VCaP (cell line): ENCODE measurements around the gene TENT4A.

ENCODE experiments used
- H3K27ac ChIP-seq: fragments of 450-650 bp; 2 replicates; pipeline ENCODE4 v1.5.1; 2017
- TF ChIP-seq, protein P1 (sequence below): fragments of 450-650 bp; conservative IDR thresholded peaks from 2 replicates; pipeline ENCODE4 v1.5.1; 2017; ENCODE audit warnings: mild to moderate bottlenecking, moderate library complexity

The TENT4A gene

DNA sequence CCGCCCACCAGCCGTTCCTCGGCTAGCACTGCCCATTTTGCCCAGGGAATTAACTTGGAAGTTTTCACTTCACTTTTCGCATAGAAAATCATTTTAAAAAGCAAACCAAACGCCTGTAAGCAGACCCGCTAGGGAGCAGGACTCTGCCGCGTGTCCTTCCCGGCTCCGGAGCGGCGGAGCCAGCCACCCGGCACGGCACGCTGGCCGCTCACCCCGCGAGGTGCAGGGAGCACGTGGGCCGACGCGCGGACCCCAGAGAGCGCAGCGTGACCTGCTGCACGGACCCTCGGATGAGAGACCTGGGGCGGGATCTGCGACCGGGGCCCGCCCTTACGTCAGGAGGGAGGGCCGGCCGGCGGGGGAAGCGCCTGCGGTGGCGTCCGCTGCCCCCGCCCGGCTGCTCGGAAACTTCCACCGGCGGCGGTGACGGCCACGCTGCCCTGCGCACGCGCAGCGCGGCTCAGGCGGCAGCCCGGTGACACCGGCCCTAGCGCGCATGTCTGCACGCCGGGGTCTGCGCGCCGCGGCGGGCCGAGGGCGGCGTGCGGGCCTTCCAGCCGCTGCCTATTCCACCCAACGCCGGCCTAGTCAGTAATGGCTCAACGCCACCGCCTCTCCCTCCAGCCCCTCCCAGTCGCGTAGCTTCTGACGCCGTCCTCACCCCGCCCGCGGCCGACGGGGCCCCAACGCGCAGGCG, 507 bp upstream of the TENT4A start:
- H3K27ac ChIP-seq: peak overlapping the region; percentile 98
- TF ChIP-seq, protein P1, sequence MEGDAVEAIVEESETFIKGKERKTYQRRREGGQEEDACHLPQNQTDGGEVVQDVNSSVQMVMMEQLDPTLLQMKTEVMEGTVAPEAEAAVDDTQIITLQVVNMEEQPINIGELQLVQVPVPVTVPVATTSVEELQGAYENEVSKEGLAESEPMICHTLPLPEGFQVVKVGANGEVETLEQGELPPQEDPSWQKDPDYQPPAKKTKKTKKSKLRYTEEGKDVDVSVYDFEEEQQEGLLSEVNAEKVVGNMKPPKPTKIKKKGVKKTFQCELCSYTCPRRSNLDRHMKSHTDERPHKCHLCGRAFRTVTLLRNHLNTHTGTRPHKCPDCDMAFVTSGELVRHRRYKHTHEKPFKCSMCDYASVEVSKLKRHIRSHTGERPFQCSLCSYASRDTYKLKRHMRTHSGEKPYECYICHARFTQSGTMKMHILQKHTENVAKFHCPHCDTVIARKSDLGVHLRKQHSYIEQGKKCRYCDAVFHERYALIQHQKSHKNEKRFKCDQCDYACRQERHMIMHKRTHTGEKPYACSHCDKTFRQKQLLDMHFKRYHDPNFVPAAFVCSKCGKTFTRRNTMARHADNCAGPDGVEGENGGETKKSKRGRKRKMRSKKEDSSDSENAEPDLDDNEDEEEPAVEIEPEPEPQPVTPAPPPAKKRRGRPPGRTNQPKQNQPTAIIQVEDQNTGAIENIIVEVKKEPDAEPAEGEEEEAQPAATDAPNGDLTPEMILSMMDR: peak; percentile 0; the same call in 1 of the 2 replicates

DNA sequence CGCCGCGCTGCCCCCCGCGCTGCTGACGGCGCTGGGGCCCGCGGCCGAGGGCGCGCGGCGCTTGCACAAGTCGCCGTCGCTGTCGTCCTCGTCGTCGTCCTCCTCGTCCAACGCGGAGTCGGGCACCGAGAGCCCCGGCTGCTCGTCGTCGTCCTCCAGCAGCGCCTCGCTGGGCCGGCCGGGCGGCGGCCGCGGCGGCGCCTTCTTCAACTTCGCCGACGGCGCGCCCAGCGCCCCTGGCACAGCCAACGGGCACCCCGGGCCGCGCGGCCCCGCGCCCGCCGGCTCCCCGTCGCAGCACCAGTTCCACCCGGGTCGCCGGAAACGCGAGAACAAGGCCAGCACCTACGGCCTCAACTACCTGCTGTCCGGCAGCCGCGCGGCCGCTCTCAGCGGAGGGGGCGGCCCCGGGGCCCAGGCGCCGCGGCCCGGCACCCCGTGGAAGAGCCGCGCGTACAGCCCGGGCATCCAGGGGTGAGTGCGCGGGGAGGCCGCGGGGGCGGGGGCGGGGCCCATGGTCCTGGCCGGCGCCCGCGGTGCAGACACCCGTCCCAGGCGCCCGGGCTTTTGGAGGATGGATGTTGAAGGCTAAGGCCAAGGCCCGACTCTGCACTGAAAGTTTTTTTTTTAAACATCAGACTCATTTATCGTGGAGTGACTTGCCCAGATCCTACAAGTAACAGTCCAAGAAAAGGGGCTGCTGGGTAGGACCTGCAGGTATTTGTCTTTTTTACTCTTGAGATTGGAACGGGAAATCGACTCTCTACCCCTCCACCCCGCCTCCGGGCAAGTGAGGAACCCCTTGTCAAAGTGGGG, 1.2 kb downstream of the TENT4A start:
- peak overlapping the region; percentile 98 for H3K27ac ChIP-seq
- TF ChIP-seq, protein P1: no peak

DNA sequence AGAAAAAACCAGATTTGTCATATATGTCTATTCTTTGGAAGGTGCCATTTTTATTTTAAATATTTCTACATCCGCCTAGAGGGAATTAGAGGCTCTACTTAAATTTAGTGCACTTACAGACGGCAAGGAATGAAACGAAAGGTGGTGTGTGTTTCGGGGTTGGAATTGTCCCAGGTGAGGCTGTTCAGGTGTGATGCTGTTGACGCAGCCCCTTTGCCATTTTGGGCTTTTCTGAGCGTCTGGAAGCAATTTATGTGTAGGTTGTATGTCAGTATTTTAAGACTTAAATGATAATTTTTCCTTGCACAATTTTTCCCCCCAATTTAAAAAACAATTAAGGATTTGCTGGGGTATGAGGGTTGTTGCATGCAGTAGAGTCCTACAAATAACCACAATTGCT, 2.0 kb downstream of the TENT4A start:
- TF ChIP-seq, protein P1: no peak
- peak overlapping the region; percentile 98; the same call in 1 of the 2 replicates for H3K27ac ChIP-seq

DNA sequence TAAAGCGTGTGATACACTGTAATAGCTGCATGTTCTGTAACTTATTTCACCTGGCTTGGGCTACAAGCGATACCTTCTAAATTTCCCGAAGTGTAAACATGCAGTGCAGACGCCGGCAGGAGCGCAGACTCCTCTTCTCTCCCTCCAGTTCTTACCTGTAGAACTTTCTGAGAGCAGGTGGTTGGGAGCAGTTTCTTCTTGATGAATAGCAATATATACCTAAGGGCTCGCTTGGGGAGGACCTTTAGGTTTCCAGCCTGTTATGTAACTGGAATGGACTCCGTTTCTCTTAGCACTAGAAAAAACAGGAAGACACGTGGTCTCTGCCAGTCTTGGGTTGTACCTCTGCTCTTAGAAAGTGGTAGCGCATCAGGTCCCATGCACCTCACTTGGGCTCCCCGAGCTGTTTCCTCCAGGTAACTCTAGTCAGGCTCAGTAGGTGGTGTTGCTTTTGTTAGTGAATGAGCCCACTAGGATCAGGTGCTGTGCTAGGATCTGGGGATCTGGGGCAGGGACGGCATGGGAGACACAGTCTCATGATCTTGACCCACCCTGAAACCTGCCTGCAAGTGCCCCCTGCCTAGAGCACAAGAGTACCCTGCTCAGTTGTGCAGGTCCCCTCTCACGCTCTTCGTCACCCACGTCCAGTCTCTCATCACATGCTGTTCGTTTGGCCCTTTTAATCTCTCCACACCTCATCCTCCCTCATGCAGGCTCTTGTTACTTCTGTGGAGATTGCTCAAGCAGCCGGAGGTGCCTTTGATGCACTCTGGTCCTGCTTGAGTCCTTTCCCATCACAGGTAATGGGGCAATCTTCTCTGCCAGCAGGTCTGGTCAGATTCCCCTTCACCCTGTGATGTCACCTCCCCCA, 2.8 kb downstream of the TENT4A start:
- TF ChIP-seq, protein P1: no peak
- H3K27ac ChIP-seq: peak overlapping the region; percentile 98; the same call in 1 of the 2 replicates

DNA sequence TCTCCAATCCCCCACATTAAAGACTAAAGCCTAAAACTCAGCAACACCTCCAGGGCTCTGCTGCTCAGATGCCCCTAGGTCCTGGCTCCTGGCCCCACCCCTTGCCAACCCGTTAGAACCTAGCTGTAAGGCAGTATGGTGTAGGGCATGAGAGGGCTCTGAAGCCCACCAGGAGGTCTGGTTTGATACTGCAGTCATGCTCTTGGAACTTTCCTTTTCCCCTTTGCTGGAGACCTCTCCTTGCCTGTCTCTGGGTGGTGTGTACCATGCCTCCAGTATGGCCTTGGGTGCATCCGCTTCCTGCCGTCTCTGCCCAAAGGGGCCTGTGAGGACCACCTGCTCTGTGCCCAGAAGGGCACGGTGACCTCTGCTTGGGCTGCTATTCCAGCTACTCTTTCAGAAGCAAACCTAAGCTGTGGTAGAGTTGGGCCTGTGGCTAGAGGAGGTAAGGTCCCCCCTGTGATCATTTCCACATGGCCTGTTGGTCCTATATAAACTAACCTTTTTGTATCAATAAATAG, 3.5 kb downstream of the TENT4A start:
- TF ChIP-seq, protein P1: no peak
- H3K27ac ChIP-seq: no peak overlapping the region

DNA sequence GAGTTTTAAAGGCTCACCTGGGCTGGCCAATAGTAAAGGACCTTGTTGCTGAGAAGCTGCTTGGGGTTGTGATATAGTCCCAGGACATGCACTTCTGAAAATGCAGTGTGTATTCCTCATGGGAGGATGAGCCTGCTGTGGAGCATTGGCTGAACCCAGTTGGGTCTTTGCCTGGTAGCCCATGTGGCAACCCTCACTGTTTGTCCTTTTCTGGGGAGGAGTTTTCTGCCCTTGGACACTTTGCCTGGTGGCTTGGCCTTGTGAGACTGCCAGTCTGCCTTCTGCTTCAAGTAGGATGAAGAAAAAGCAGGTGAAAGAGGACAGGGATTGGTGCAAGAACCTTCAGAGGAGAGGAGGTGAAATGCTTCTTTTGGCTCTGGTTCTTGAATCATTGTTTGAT, 4.0 kb downstream of the TENT4A start:
- no peak overlapping the region for H3K27ac ChIP-seq
- TF ChIP-seq, protein P1: no peak

DNA sequence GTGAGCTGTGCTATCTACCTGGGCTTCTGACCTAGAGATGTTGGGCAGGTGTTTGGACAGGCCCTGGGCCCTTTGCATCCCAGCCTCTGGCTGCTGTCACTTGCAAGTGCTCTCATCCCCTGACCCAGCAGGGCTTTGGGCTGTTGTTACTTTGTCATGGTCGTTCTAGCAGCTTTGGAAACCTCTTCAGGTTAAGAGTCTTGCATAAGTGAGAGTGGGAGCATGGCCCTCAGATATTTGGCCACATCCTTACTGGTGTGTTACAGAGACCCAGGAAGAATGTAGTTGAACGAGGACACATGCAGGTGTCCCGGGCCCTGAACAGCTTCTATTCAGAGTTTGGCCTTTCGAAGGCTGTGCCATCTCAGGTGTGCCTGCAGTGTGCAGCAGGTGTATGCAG, 4.5 kb downstream of the TENT4A start:
- TF ChIP-seq, protein P1: no peak

More for the DNA sequence above, 4.5 kb downstream of the TENT4A start:
- no peak overlapping the region for H3K27ac ChIP-seq
